HUES48 (cell line): ENCODE measurements around the gene RDX.

Experiments
- H3K27ac ChIP-seq: one replicate; pipeline ENCODE4 v1.7.0; 2013; ENCODE audit warnings: low read depth, low read length, inconsistent platforms
- H3K27me3 ChIP-seq: 2 replicates; pipeline ENCODE4 v1.6.1; 2013; ENCODE audit warnings: mild to moderate bottlenecking, low read length; ENCODE audit not compliant: control insufficient read depth, insufficient read depth
- H3K36me3 ChIP-seq: 2 replicates; pipeline ENCODE4 v1.6.1; 2013; ENCODE audit warnings: low read length; ENCODE audit not compliant: control insufficient read depth, insufficient read depth
- H3K4me1 ChIP-seq: 2 replicates; pipeline ENCODE4 v1.6.1; 2013; ENCODE audit warnings: mild to moderate bottlenecking, low read length; ENCODE audit not compliant: control insufficient read depth, insufficient read depth
- H3K4me3 ChIP-seq: 2 replicates; pipeline ENCODE4 v1.5.1; 2013; ENCODE audit warnings: mild to moderate bottlenecking, low read depth, low read length
- H3K9ac ChIP-seq: 2 replicates; pipeline ENCODE4 v1.6.1; 2013; ENCODE audit warnings: mild to moderate bottlenecking, low read depth, low read length, moderate library complexity
- H3K9me3 ChIP-seq: 2 replicates; pipeline ENCODE4 v1.6.1; 2013; ENCODE audit warnings: low read length; ENCODE audit not compliant: control insufficient read depth, insufficient read depth

The RDX gene

GRCh38 chr11:110269996-110270395 is 26.4 kb downstream of the RDX start:
- Histone ChIP-seq H3K4me3 (no peak overlapping the region), H3K9ac (no peak overlapping the region), H3K9me3 (no peaks in the 10 kb centered on the region), H3K27me3 (no peaks in the 10 kb centered on the region), H3K27ac (no peak overlapping the region), H3K4me1 (no peaks in the 10 kb centered on the region), H3K36me3 (peaks cover 53% of the 10 kb centered on the region)

- peaks cover 55% of the 10 kb centered on the region for H3K36me3 ChIP-seq
- H3K27ac ChIP-seq = no peak overlapping the region
- no peaks in the 10 kb centered on the region for H3K27me3 ChIP-seq
- no peaks in the 10 kb centered on the region for H3K9me3 ChIP-seq
- no peak overlapping the region for H3K9ac ChIP-seq
- H3K4me3 ChIP-seq = no peak overlapping the region
- no peaks in the 10 kb centered on the region for H3K4me1 ChIP-seq
Measured at GRCh38 chr11:110268441-110268840, 28.0 kb downstream of the RDX start.

- H3K4me3 ChIP-seq = no peak overlapping the region
- H3K9ac ChIP-seq = no peak overlapping the region
- no peaks in the 10 kb centered on the region for H3K9me3 ChIP-seq
- H3K27ac ChIP-seq = no peak overlapping the region
- no peaks in the 10 kb centered on the region for H3K27me3 ChIP-seq
- H3K36me3 ChIP-seq = peaks cover 58% of the 10 kb centered on the region
- H3K4me1 ChIP-seq = no peaks in the 10 kb centered on the region
Measured at GRCh38 chr11:110262072-110262403, 34.4 kb downstream of the RDX start.

DNA sequence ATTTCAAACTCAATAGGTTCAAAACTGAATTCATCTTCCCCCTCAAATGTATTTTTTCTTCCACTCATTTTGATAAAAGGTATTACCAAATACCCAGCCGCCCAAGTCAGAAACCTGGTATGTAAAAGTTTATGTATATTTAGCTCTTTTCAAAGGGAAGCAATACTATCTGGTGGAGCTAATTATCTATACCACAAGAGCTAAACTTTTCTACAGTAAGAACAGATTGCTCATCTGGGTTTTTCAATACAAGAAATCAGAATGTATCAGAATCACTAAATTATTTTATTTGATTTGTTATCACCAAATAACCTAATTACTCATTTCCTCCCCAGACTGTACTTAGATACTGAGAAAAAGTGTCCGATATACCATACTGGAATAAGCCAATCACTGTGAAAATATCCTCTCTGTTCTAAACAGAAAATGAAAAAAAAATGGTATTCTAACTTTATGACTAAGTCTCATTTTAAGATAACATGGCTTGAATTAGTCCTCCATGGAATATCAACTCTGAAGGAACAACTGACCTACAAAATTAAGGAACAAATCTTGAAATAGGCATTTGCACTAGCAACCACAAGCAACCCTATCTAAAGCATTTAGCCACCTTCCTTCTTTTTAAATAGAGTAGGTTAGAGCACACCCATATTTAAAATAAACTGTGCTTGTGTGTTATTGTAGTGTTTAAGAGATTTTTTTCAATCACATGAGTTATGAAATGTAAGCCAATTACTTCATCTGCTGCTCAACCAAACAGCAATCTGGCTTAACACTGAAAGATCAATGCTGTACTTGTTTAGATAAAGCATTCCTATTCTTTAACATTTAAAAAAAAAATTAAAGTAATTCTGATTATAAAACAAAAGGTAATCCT is 35.0 kb downstream of the RDX start:
- H3K27me3 ChIP-seq = no peaks in the 10 kb centered on the region
- H3K9ac ChIP-seq = no peak overlapping the region
- no peak overlapping the region for H3K27ac ChIP-seq
- no peaks in the 10 kb centered on the region for H3K9me3 ChIP-seq
- H3K36me3 ChIP-seq = peaks cover 64% of the 10 kb centered on the region
- H3K4me1 ChIP-seq = no peaks in the 10 kb centered on the region
- H3K4me3 ChIP-seq = no peak overlapping the region

DNA sequence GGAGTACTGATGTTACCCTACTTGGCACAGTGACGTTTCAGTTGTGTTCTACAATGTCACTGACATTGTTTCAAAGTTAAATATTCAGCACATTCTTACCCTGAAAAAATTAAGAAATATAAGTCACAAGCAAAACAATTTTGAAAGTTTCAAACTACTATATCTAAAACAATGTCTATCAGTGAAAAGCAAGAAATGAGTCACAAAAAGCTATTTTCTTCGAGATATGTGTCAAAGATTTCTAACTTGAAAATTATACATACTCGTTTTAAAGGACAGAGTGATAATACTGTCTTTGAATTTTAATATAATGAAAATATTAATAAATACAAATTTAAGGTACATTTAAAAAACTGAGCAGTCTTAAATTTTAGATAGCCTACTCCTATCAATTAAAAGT is 42.9 kb downstream of the RDX start:
- H3K4me1 ChIP-seq = no peaks in the 10 kb centered on the region
- H3K9ac ChIP-seq = no peak overlapping the region
- H3K27me3 ChIP-seq = no peaks in the 10 kb centered on the region
- H3K4me3 ChIP-seq = no peak overlapping the region
- no peak overlapping the region for H3K27ac ChIP-seq
- peaks cover 99% of the 10 kb centered on the region for H3K36me3 ChIP-seq
- no peaks in the 10 kb centered on the region for H3K9me3 ChIP-seq

DNA sequence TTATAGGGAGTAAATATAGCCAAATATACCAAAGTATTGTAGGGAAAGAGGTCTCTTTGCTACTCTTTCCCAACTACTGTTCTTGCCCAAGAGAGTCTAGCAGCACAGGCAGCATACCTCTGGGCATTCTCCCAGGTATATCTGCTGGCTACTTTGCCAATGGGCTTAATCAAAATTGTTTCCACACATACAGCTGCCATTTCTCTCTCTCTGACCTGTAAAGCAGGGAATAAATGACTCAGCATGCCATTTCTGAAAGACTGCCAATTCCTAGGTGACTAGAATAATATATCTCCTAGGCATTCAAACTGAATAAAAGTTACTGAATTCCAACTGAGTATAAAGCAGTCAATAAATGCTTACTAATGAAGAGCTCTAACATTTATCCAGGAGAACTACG is 44.6 kb downstream of the RDX start:
- no peak overlapping the region for H3K9ac ChIP-seq
- no peak overlapping the region for H3K27ac ChIP-seq
- H3K36me3 ChIP-seq = peaks cover 99% of the 10 kb centered on the region
- H3K9me3 ChIP-seq = no peaks in the 10 kb centered on the region
- no peaks in the 10 kb centered on the region for H3K27me3 ChIP-seq
- H3K4me1 ChIP-seq = no peaks in the 10 kb centered on the region
- H3K4me3 ChIP-seq = no peak overlapping the region

GRCh38 chr11:110250168-110250567 is 46.2 kb downstream of the RDX start:
- H3K27me3 ChIP-seq = no peaks in the 10 kb centered on the region
- no peaks in the 10 kb centered on the region for H3K4me1 ChIP-seq
- H3K36me3 ChIP-seq = peaks cover 97% of the 10 kb centered on the region
- no peak overlapping the region for H3K27ac ChIP-seq
- H3K9me3 ChIP-seq = no peaks in the 10 kb centered on the region
- H3K9ac ChIP-seq = no peak overlapping the region
- H3K4me3 ChIP-seq = no peak overlapping the region

DNA sequence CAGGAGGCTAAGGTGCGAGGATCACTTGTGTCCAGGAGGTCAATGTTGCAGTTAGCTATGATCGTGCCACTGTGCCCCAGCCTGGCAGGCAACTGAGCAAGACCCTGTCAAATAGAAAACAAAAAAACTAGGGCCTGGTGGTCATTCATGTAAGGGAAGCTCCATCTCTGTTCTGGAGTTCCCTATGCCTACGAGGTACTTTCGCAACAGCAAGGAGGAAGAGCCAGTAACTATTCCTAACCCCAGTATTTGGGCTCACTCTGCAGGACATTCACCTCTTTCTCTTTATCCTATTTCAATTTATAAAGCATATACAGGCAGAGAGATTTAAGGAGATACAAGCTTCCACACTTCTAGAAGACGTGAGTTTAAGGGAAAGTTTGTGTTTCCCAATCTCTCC is 46.6 kb downstream of the RDX start:
- Histone ChIP-seq H3K4me1 (no peaks in the 10 kb centered on the region), H3K27me3 (no peaks in the 10 kb centered on the region), H3K4me3 (no peak overlapping the region), H3K9me3 (no peaks in the 10 kb centered on the region), H3K36me3 (peaks cover 94% of the 10 kb centered on the region), H3K9ac (no peak overlapping the region), H3K27ac (no peak overlapping the region)

GRCh38 chr11:110249066-110249465 is 47.3 kb downstream of the RDX start:
- Histone ChIP-seq H3K36me3 (peaks cover 92% of the 10 kb centered on the region), H3K27me3 (no peaks in the 10 kb centered on the region), H3K9me3 (no peaks in the 10 kb centered on the region), H3K4me1 (no peaks in the 10 kb centered on the region), H3K9ac (no peak overlapping the region), H3K27ac (no peak overlapping the region), H3K4me3 (no peak overlapping the region)

- H3K36me3 ChIP-seq = peaks cover 55% of the 10 kb centered on the region
Measured at GRCh38 chr11:110243791-110244190, 52.6 kb downstream of the RDX start.

GRCh38 chr11:110242746-110243145 is 53.7 kb downstream of the RDX start:
- no peak overlapping the region for H3K27ac ChIP-seq
- no peaks in the 10 kb centered on the region for H3K4me1 ChIP-seq
- no peak overlapping the region for H3K9ac ChIP-seq
- no peak overlapping the region for H3K4me3 ChIP-seq
- H3K9me3 ChIP-seq = no peaks in the 10 kb centered on the region
- peaks cover 52% of the 10 kb centered on the region for H3K36me3 ChIP-seq
- H3K27me3 ChIP-seq = no peaks in the 10 kb centered on the region

More at GRCh38 chr11:110243791-110244190, 52.6 kb downstream of the RDX start:
- no peaks in the 10 kb centered on the region for H3K4me1 ChIP-seq
- no peak overlapping the region for H3K4me3 ChIP-seq
- H3K27ac ChIP-seq = no peak overlapping the region
- H3K9me3 ChIP-seq = no peaks in the 10 kb centered on the region
- no peak overlapping the region for H3K9ac ChIP-seq
- no peaks in the 10 kb centered on the region for H3K27me3 ChIP-seq
